Mesenchymal stem cell (in vitro differentiated cells and primary cell): ENCODE data around the gene ATP10A.

Source experiments
- DNase-seq: peaks from one replicate; pipeline ENCODE4 v3.0.0-alpha.2; 2013
- H2AFZ ChIP-seq: one replicate; pipeline ENCODE4 v1.6.1; 2013; ENCODE audit warnings: low read depth, mild to moderate bottlenecking, control low read depth, inconsistent platforms, low read length, moderate library complexity
- H2AK5ac ChIP-seq: 2 replicates; pipeline ENCODE4 v1.6.1; 2013; ENCODE audit warnings: low read length, moderate library complexity, mild to moderate bottlenecking, inconsistent platforms; ENCODE audit not compliant: severe bottlenecking
- H2BK120ac ChIP-seq: one replicate; pipeline ENCODE4 v1.6.1; 2013; ENCODE audit warnings: low read depth, mild to moderate bottlenecking, inconsistent platforms, low read length, moderate library complexity
- H2BK12ac ChIP-seq, 2 experiments: one replicate each; pipeline ENCODE4 v1.6.1; 2013; ENCODE audit warnings: inconsistent platforms in 2 of 2, low read length in 2 of 2, mild to moderate bottlenecking in 2 of 2, moderate library complexity in 2 of 2, control low read depth in 1 of 2
- H2BK15ac ChIP-seq: one replicate; pipeline ENCODE4 v1.6.1; 2013; ENCODE audit warnings: mild to moderate bottlenecking, low read depth, inconsistent platforms; ENCODE audit not compliant: poor library complexity, severe bottlenecking
- H2BK5ac ChIP-seq: 2 replicates; pipeline ENCODE4 v1.6.1; 2013; ENCODE audit warnings: low read depth, mild to moderate bottlenecking, low read length, control low read depth, inconsistent platforms; ENCODE audit not compliant: poor library complexity, severe bottlenecking
- H3K14ac ChIP-seq, 2 experiments: one replicate each; pipeline ENCODE4 v1.6.1; 2013; ENCODE audit warnings: inconsistent platforms in 2 of 2, low read length in 2 of 2, control low read depth in 1 of 2, mild to moderate bottlenecking in 1 of 2, moderate library complexity in 1 of 2
- H3K18ac ChIP-seq, 2 experiments: one replicate each; pipeline ENCODE4 v1.6.1; 2013; ENCODE audit warnings: inconsistent platforms in 2 of 2, low read length in 2 of 2, control low read depth in 1 of 2, low read depth in 1 of 2, mild to moderate bottlenecking in 1 of 2
- H3K23ac ChIP-seq, 2 experiments: one replicate each; pipeline ENCODE4 v1.6.1; 2013; ENCODE audit warnings: inconsistent platforms in 2 of 2, low read length in 2 of 2, mild to moderate bottlenecking in 2 of 2, moderate library complexity in 2 of 2, control low read depth in 1 of 2
- H3K27ac ChIP-seq: 2 replicates; pipeline ENCODE4 v1.5.1; 2013; ENCODE audit warnings: mild to moderate bottlenecking, moderate library complexity, low read length, control low read depth, inconsistent platforms; ENCODE audit not compliant: poor library complexity, severe bottlenecking
- H3K27me3 ChIP-seq, 2 experiments: 2 replicates each; pipeline versions ENCODE4 v1.6.1 to v1.7.0; 2013; ENCODE audit warnings: low read length in 2 of 2, mild to moderate bottlenecking in 2 of 2, moderate library complexity in 2 of 2, control low read depth in 1 of 2, inconsistent platforms in 1 of 2; ENCODE audit not compliant: control insufficient read depth in 1 of 2, insufficient read depth in 1 of 2
- H3K36me3 ChIP-seq, 2 experiments: 2 replicates each; pipeline versions ENCODE4 v1.6.1 to v1.7.0; 2013; ENCODE audit warnings: low read length in 2 of 2, control low read depth in 1 of 2, inconsistent platforms in 1 of 2, low read depth in 1 of 2, mild to moderate bottlenecking in 1 of 2; ENCODE audit not compliant: insufficient read depth in 2 of 2, control insufficient read depth in 1 of 2
- H3K4ac ChIP-seq, 2 experiments: one replicate each; pipeline ENCODE4 v1.6.1; 2013; ENCODE audit warnings: inconsistent platforms in 2 of 2, low read length in 2 of 2, mild to moderate bottlenecking in 2 of 2, moderate library complexity in 2 of 2, control low read depth in 1 of 2, low read depth in 1 of 2
- H3K4me1 ChIP-seq: 2 replicates; pipeline ENCODE4 v1.6.1; 2013; ENCODE audit warnings: low read depth, low read length, control low read depth; ENCODE audit not compliant: control insufficient read depth, insufficient read depth
- H3K4me2 ChIP-seq: 2 replicates; pipeline ENCODE4 v1.6.1; 2013; ENCODE audit warnings: low read length, mild to moderate bottlenecking, inconsistent platforms; ENCODE audit not compliant: poor library complexity, severe bottlenecking
- H3K4me3 ChIP-seq, 2 experiments: 2 replicates each; pipeline versions ENCODE4 v1.5.1 to v1.7.0; 2013; ENCODE audit warnings: low read length in 2 of 2, mild to moderate bottlenecking in 2 of 2, control low read depth in 1 of 2, low read depth in 1 of 2; ENCODE audit not compliant: insufficient read depth in 1 of 2
- H3K79me1 ChIP-seq: replicated peaks from 2 replicates; pipeline ENCODE4 v1.6.1; 2013; ENCODE audit warnings: mild to moderate bottlenecking, control low read depth, low read length, inconsistent platforms; ENCODE audit not compliant: poor library complexity, severe bottlenecking
- H3K9ac ChIP-seq: 2 replicates; pipeline ENCODE4 v1.7.0; 2013; ENCODE audit warnings: mild to moderate bottlenecking, low read length, moderate library complexity
- H3K9me3 ChIP-seq: 2 replicates; pipeline ENCODE4 v1.7.0; 2013; ENCODE audit warnings: mild to moderate bottlenecking, low read length; ENCODE audit not compliant: control insufficient read depth
- H4K8ac ChIP-seq: one replicate; pipeline ENCODE4 v1.6.1; 2013; ENCODE audit warnings: inconsistent platforms, mild to moderate bottlenecking, low read length, moderate library complexity
- H4K91ac ChIP-seq: one replicate; pipeline ENCODE4 v1.6.1; 2013; ENCODE audit warnings: mild to moderate bottlenecking, low read length, inconsistent platforms
- WGBS: methylation state at CpG from one replicate; pipeline ENCODE4 v1.1.7; 2013; ENCODE audit warnings: mixed read lengths; 5-methylcytosine and 5-hydroxymethylcytosine counted together

The ATP10A gene

DNA sequence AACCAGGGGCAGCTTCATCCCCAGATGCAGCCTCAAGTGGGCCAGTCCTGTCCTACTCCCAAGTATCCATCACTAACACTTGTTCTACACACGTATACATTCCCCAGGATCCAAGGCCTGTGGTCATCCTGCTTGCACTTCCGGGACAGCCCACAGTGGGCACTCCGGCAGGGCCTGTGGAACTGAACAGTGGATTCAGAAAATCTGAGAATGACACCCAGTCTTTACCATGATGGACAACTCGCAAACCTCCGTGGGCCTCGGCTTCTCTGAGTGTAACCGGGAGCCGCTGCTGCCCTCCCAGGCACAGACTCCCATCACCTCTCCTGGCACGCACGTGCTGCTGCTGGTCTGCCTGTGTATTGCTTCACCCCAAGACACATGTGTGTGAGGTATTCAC lies 59.6 kb downstream of the ATP10A start:
- H3K27me3 ChIP-seq: peaks cover 0 to 8% of the 10 kb centered on the region in 2 experiments
- H3K23ac ChIP-seq: no peak overlapping the region
- H3K36me3 ChIP-seq: peaks cover 0 to 38% of the 10 kb centered on the region in 2 experiments
- H3K4ac ChIP-seq: no peak overlapping the region
- H3K4me1 ChIP-seq: peaks cover 6% of the 10 kb centered on the region
- H4K91ac ChIP-seq: no peak overlapping the region
- no peak overlapping the region for H3K27ac ChIP-seq
- no peak for DNase-seq
- H2AK5ac ChIP-seq: no peak overlapping the region
- H4K8ac ChIP-seq: no peak overlapping the region
- no peak overlapping the region for H3K4me2 ChIP-seq
- H2BK120ac ChIP-seq: no peak overlapping the region
- H3K9ac ChIP-seq: no peak overlapping the region
- H3K14ac ChIP-seq: no peak overlapping the region
- peaks cover 43% of the 10 kb centered on the region for H3K79me1 ChIP-seq
- no peak overlapping the region for H3K18ac ChIP-seq
- no peak overlapping the region for H2BK5ac ChIP-seq
- H2BK15ac ChIP-seq: no peak overlapping the region
- H3K9me3 ChIP-seq: no peaks in the 10 kb centered on the region
- no peak overlapping the region for H2BK12ac ChIP-seq
- H3K4me3 ChIP-seq: no peak overlapping the region
- WGBS: 90% methylated on average over 10 of the region's 10 CpGs
- no peak overlapping the region for H2AFZ ChIP-seq

DNA sequence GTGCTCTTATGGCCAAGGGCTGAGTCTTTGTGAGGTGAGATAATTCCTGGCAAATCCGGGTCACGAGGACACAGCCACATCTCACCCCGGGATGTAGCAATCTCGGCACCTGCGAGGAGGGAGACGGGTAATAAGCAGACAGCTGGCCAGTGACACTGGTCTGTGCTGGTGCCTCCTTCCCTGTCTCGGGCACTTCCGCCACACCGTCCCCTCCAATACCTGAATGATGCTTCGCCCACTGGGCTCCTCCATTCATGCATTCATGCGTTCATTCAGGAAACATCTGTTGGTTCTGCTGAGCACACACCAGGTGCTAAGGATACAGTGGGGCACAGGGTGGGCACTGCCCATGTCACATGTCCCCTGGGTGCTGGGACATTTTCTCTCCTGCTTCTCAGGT lies 60.1 kb downstream of the ATP10A start:
- peaks cover 0 to 38% of the 10 kb centered on the region in 2 experiments for H3K36me3 ChIP-seq
- H2BK12ac ChIP-seq: no peak overlapping the region
- peaks cover 6% of the 10 kb centered on the region for H3K4me1 ChIP-seq
- no peak overlapping the region for H2AK5ac ChIP-seq
- H2BK120ac ChIP-seq: no peak overlapping the region
- peaks cover 0 to 8% of the 10 kb centered on the region in 2 experiments for H3K27me3 ChIP-seq
- H3K27ac ChIP-seq: no peak overlapping the region
- H3K14ac ChIP-seq: no peak overlapping the region
- H4K91ac ChIP-seq: no peak overlapping the region
- H3K18ac ChIP-seq: no peak overlapping the region
- H3K4me3 ChIP-seq: no peak overlapping the region
- H3K79me1 ChIP-seq: peaks cover 46% of the 10 kb centered on the region
- H2BK5ac ChIP-seq: no peak overlapping the region
- no peak overlapping the region for H2AFZ ChIP-seq
- no peaks in the 10 kb centered on the region for H3K9me3 ChIP-seq
- no peak overlapping the region for H3K9ac ChIP-seq
- no peak overlapping the region for H2BK15ac ChIP-seq
- H4K8ac ChIP-seq: no peak overlapping the region
- no peak overlapping the region for H3K4me2 ChIP-seq
- WGBS: 92% methylated on average over 11 of the region's 11 CpGs
- no peak for DNase-seq
- H3K4ac ChIP-seq: no peak overlapping the region
- no peak overlapping the region for H3K23ac ChIP-seq

DNA sequence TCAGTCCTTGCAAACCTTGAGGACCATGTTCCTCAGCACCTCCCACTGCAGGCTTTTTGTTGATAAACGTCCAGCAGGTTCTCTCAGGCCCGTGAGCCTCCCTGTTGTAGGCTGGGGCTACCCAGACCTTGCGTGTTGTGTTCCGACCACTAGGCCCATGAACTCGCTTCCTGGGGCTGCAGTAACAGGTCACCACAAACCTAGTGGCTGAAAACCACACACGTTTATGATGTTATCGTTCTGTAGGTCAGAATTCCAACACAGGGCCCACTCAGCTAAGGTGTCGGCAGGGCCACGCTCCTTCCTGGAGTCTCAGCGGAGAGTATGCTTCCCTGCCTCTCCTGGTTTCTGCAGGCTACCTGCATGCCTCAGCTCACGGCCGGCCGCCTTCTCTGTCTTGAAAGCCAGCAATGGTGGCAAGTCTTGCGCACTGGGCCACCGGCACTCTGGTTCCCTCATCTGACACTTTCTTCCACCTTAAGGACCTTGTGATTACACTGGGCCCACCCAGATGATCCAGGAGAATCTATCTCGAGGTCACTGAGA lies 60.8 kb downstream of the ATP10A start:
- Histone ChIP-seq H3K36me3 (peaks cover 0 to 38% of the 10 kb centered on the region in 2 experiments), H3K27me3 (peaks cover 0 to 8% of the 10 kb centered on the region in 2 experiments), H2AFZ (no peak overlapping the region), H3K18ac (no peak overlapping the region), H2BK15ac (no peak overlapping the region), H3K79me1 (peaks cover 46% of the 10 kb centered on the region), H3K23ac (no peak overlapping the region), H2BK120ac (no peak overlapping the region), H2BK12ac (no peak overlapping the region), H2AK5ac (no peak overlapping the region), H3K4me2 (no peak overlapping the region), H3K4me1 (peaks cover 6% of the 10 kb centered on the region), H4K91ac (no peak overlapping the region), H3K9ac (no peak overlapping the region), H3K27ac (no peak overlapping the region), H2BK5ac (no peak overlapping the region), H3K9me3 (no peaks in the 10 kb centered on the region), H3K14ac (no peak overlapping the region), H3K4ac (no peak overlapping the region), H4K8ac (no peak overlapping the region), H3K4me3 (no peak overlapping the region)
- 82% methylated on average over 16 of the region's 16 CpGs for WGBS
- DNase-seq: no peak

DNA sequence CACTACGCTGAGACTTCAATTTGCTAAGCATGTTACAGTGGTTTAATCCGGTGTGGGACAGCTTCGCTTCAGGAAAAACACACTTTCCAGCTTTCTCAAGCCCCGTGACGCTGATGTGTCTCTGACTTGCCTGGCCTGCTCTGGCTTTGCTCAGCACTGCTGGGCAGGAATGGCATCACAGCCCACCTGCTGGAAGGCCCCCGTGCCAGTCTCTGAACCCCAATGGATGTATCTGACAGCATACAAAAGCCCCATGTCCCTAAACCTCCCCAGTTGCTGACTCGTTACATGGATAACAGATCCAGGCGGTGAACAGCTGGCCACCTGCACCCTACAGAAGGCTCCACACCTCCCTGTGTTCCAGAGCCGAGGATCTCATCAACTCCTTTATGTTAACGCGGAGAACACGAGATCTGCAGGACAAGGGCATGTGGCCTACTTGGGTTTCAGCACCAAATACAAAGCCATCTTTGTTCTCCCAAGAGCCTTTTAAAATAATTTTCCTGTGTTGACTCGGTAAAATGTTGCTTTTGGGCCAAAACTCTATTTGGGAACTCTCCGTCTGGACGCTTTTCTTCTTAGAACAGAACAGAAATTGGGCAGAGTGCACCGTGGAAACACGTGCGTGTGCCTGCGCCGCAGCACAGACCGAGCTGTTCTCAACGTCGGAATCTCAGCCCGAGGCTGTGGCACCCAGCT lies 61.4 kb downstream of the ATP10A start:
- Histone ChIP-seq H3K36me3 (peaks cover 0 to 35% of the 10 kb centered on the region in 2 experiments), H3K9ac (no peak overlapping the region), H3K14ac (no peak overlapping the region), H3K9me3 (no peaks in the 10 kb centered on the region), H2BK15ac (no peak overlapping the region), H3K4ac (no peak overlapping the region), H2AFZ (no peak overlapping the region), H2AK5ac (no peak overlapping the region), H3K4me3 (no peak overlapping the region), H3K4me1 (peaks cover 6% of the 10 kb centered on the region), H4K8ac (no peak overlapping the region), H3K27me3 (peaks cover 0 to 8% of the 10 kb centered on the region in 2 experiments), H3K18ac (no peak overlapping the region), H3K27ac (no peak overlapping the region), H4K91ac (no peak overlapping the region), H3K79me1 (peaks cover 43% of the 10 kb centered on the region), H3K4me2 (no peak overlapping the region), H2BK120ac (no peak overlapping the region), H3K23ac (no peak overlapping the region), H2BK5ac (no peak overlapping the region), H2BK12ac (no peak overlapping the region)
- 75% methylated on average over 24 of the region's 24 CpGs for WGBS
- DNase-seq: no peak
